ENCODE measurements around the gene TMEM184A.

The TMEM184A gene

GRCh38 chr7:1555813-1556543 lies at the start of gene TMEM184A:
Gene TMEM184A, minus strand, starts transcription at chr7:1556205. Its CDS starts 721 bp downstream, at chr7:1555484.
- no peak for DNase-seq

GRCh38 chr7:1604383-1604782 lies 48.4 kb upstream of the TMEM184A start:
- DNase-seq, result no peak

- DNase-seq, result no peak
Measured at GRCh38 chr7:1603346-1604225, 47.6 kb upstream of the TMEM184A start.

GRCh38 chr7:1602386-1602785 lies 46.4 kb upstream of the TMEM184A start:
- no peak for DNase-seq

- no peak for DNase-seq
Measured at GRCh38 chr7:1601956-1602355, 46.0 kb upstream of the TMEM184A start.

DNA sequence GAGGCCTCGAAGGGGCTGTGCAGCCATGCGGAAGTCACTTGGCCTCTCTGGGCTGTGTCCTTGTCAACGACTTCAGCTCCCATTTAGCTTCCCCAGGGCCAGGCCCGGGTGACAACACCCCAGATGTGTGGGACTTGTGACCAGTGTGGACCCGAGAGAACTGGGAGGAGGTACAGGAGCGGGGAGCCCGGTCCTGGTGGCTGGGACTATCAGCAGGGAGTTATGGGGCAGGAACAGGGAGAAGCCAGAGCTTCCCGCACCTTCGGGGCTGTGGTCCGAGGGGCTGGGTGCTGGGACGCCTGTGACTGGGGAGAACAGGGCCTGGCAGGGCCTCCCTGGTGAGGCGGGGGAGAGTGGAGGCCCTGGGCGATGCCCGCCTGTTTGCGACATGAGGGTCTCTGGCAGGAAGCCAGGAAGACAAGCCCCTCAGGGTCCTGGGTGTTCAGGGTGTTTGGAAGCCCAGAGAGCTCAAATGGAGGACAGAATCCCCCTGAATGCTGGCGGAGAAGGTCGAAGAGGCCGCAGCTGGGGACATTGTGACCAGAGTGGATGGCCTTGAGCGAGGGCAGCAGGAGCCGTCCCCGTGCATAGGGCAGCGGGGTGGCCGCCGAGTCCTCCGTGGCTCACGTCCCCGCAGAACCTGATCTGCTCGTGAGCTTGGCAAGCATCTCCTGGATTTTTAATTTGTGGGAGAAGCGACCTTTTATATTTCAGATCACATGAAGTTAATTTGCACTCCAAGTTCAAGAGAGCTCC lies 43.8 kb upstream of the TMEM184A start:
- no peak for DNase-seq

GRCh38 chr7:1598961-1599639 lies 43.1 kb upstream of the TMEM184A start:
- DNase-seq, result no peak

DNA sequence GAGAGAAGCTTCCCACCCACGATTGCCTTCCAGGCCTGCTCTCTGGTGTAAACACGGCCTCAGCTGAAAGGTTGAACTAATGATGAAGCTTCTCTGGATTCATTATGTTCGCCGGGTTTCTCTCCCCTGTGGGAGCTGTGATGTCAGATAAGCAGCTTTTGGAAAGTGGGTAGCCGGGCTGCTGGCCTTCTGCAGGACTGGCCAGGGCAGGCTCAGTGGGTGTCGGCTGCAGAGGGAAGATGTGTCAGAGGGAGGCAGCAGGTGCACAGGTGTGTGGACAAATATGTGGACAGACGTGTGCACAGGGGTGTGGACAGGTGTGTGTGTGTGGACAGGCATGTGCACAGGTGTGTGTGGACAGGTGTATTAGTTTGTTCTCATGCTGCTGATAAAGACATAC lies 42.3 kb upstream of the TMEM184A start:
- no peak for DNase-seq

GRCh38 chr7:1597791-1598190 lies 41.8 kb upstream of the TMEM184A start:
- no peak for DNase-seq

GRCh38 chr7:1597066-1597760 lies 41.2 kb upstream of the TMEM184A start:
- no peak for DNase-seq

DNA sequence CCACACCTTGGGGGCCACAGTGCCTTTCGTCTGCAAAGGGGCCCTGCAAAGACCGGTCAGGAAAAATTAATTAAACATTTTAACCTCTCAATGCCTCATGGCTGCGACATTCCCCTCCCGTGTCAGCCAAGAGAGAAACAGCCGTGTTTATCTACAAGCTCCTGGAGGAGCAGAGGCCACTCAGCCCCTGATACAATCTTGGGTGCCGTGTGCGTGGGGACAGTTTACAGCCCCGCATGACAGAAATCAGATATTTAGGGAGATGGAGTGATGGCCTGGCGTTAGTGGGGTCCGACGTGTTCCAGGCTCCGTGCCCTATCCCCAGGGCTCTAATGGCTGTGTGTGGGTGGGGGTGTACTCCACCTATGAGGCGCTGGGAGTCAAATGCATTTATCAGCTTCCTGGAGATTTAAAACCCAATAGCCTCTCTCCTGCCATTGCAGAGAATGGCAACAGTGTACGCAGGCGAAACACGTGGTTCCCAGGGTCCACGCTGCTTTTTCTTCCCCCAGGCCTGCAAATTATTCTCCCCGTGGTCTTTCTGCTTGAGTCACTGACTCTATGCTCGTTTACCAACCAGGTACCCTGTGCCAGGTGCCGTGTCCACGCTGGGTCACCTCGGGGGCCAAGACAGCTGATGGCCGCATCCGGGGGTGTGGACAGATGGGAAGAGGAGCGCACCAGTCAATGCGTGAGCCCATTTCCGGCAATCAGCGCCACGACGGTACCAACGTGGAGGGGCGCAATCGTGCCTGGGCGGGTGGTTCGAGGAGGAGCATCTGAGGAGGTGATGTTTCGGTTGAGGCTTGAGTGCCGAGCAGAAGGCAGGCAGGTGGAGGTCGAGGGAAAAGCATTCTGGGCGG lies 40.4 kb upstream of the TMEM184A start:
- no peak for DNase-seq

- no peak for DNase-seq
Measured at GRCh38 chr7:1595636-1596035, 39.6 kb upstream of the TMEM184A start.

DNA sequence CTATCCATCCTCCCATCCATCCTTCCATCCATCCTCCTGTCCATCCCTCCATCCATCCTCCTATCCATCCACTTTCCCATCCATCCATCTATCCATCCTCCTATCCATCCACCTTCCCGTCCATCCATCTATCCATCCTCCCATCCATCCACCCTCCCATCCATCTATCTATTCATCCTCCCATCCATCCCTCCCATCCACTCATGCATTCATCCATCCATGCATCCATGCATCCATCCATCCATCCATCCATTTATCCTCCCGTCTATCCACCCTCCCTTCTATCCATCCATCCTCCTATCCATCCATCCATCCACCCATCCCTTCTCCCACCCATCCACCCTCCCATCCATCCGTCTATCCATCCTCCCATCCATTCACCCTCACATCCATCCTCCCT lies 39.0 kb upstream of the TMEM184A start:
- DNase-seq, result no peak

GRCh38 chr7:1593904-1594421 lies 38.0 kb upstream of the TMEM184A start:
- DNase-seq, result no peak

GRCh38 chr7:1593091-1593866 lies 37.3 kb upstream of the TMEM184A start:
- peak; percentile 23 for DNase-seq

GRCh38 chr7:1592299-1592871 lies 36.4 kb upstream of the TMEM184A start:
- DNase-seq, result no peak

DNA sequence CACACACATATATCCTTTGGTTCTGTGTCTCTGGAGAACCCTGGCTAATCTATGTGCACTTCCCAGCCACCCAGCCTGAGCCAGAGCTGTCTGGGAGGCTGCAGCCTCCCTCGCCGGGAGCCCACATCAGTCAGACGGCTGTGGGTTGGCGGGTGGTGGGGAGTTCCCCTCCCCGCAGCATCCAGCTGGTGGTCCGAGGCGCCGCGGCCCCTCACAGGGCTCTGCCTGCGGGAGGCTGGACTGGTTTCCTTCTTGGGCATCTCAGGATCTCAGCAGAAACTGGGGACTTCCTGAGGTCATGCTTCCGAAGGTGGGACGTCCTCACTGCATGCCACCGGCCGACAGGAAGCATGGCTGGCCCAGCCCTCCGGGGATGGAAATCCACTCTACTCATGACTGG lies 35.9 kb upstream of the TMEM184A start:
- no peak for DNase-seq

- no peak for DNase-seq
Measured at GRCh38 chr7:1591396-1591795, 35.4 kb upstream of the TMEM184A start.

DNA sequence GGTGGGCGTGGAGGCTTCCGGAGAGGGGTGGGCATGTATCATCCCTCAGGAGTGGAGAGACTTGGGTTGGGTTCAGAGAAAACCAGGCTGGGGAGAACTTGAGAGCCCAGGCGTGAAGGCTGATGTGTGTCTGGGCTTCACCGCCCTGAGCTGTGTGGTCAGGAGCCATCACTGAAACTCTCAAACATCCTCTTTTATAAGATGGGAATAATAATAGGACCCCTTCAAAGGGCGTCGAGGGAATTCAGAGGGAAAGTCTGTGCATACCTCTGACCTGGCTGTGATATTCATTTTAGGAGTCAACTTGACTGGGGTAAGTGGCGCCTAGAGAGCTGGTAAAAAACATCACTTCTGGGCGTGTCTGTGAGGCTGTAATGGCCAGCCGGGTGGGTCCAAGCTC lies 34.9 kb upstream of the TMEM184A start:
- no peak for DNase-seq

- no peak for DNase-seq
Measured at GRCh38 chr7:1590476-1590875, 34.5 kb upstream of the TMEM184A start.
